Gastrocnemius medialis (tissue), 4 donors: ENCODE results near the gene ARL3. TPM values are rescaled to one million over a fixed set of nuclear protein-coding genes. Genes with fewer than 3 reads are reported as not detected.
"Not testable (repeated sequence)": the region's sequence is repeated elsewhere in the genome, so short reads cannot be mapped to it uniquely, and the experiment has no call there.

ENCODE experiments used
- ATAC-seq, 2 donors: fragments of 150-250 bp; one replicate each; pipeline ENCODE4 v1.9.1; 2016
- DNase-seq, 2 donors: peaks; one replicate each; pipeline ENCODE4 v3.0.0-alpha.2; 2019
- H3K27ac ChIP-seq, 4 donors: fragments of 200-600 bp; sonication (generic); 1 replicate in 1 of 4; 2 replicates in 3 of 4; pipeline ENCODE4 v1.5.1; 2016 to 2018; ENCODE audit warnings: mild to moderate bottlenecking in 2 of 4, moderate library complexity in 1 of 4
- H3K27me3 ChIP-seq, 3 donors: fragments of 200-600 bp; sonication (generic) in 2 of 3; 1 replicate in 1 of 3; 2 replicates in 2 of 3; pipeline versions ENCODE4 v1.5.1 to v1.6.0; 2016 to 2019; ENCODE audit warnings: mild to moderate bottlenecking in 1 of 3, moderate library complexity in 1 of 3
- H3K36me3 ChIP-seq, 2 donors: fragments of 200-600 bp; sonication (generic) in 1 of 2; one replicate each; pipeline ENCODE4 v1.5.1; 2017 to 2018
- H3K4me1 ChIP-seq, 2 donors: fragments of 200-600 bp; sonication (generic) in 1 of 2; one replicate each; pipeline ENCODE4 v1.5.1; 2016 to 2017; ENCODE audit warnings: mild to moderate bottlenecking in 2 of 2
- H3K4me3 ChIP-seq, 4 donors: fragments of 200-600 bp; sonication (generic) in 3 of 4; 1 replicate in 1 of 4; 2 replicates in 3 of 4; pipeline ENCODE4 v1.5.1; 2016 to 2019; ENCODE audit warnings: mild to moderate bottlenecking in 2 of 4
- H3K9me3 ChIP-seq, 3 donors: fragments of 200-600 bp; sonication (generic) in 2 of 3; 1 replicate in 1 of 3; 2 replicates in 2 of 3; pipeline ENCODE4 v1.5.1; 2016 to 2019
- CTCF ChIP-seq, 5 experiments: fragments of 450-650 bp in 3 of 5; fragments of 200-600 bp in 2 of 5; sonication (generic) in 2 of 5; IDR thresholded peaks in 4 of 5; conservative IDR thresholded peaks in 1 of 5; 1 replicate in 4 of 5; 2 replicates in 1 of 5; pipeline ENCODE4 v1.5.1; 2016 to 2019; ENCODE audit warnings: antibody characterized with exemption in 5 of 5, mild to moderate bottlenecking in 3 of 5, moderate library complexity in 3 of 5
- POLR2A ChIP-seq, 2 donors: fragments of 450-650 bp; IDR thresholded peaks; one replicate each; pipeline ENCODE4 v1.6.1; 2017; ENCODE audit warnings: antibody characterized with exemption in 2 of 2, mild to moderate bottlenecking in 2 of 2, moderate library complexity in 2 of 2
- in situ Hi-C, 4 donors: fragments of 200-750 bp; cut with MboI; loops; one replicate each; pipeline versions ENCODE4 v1.15.0 to v1.8.0; 2017; ENCODE audit warnings: low sequenced_read_pairs in 4 of 4
- intact Hi-C: fragments of 100-400 bp; cut with DNase I; formaldehyde crosslinking; loops from one replicate; pipeline ENCODE4 v1.15.1; 2023; ENCODE audit warnings: low total_unique reads
- total RNA-seq, 4 donors: library from RNA; depleted of rRNA; stranded (reverse); fragments of >200 nt; gene quantifications; one replicate each; pipeline versions ENCODE4 v1.1.0 to v1.2.3, GENCODE V29; 2016

The ARL3 gene
- total RNA-seq, 4 donors from 2014 or later = 1.0 to 2.4 (median 1.5) TPM

GRCh38 chr10:102718220-102718619 is 4.0 kb upstream of the ARL3 start:
- in situ Hi-C loops (no loop called here), intact Hi-C loops (loop anchor here (10.0 kb wide), 1 partner anchor 213 kb away; the partner anchor contains the start of genes ACTR1A and SUFU)
- Histone ChIP-seq H3K4me1 (peaks cover 22 to 25% of the 10 kb centered on the region in 2 donors), H3K9me3 (no peaks in the 10 kb centered on the region), H3K27me3 (no peaks in the 10 kb centered on the region), H3K36me3 (no peaks in the 10 kb centered on the region), H3K4me3 (no peak overlapping the region), H3K27ac (peak overlapping the region; percentile 51 to 78 (median 74))
- DNase-seq (peak; percentile 44 to 69), ATAC-seq (peak; percentile 39 to 56)
- TF ChIP-seq POLR2A (IDR thresholded peaks at IDR 0.05) (peak in 1 of 2 donors; percentile 13), CTCF (IDR thresholded peaks at IDR 0.05 in 4 of 5, conservative IDR thresholded peaks at IDR 0.05 in 1 of 5) (no peak)

GRCh38 chr10:102716900-102717565 is 2.8 kb upstream of the ARL3 start:
- H3K27me3 ChIP-seq, H3K9me3 ChIP-seq, H3K4me3 ChIP-seq, DNase-seq, ATAC-seq, H3K36me3 ChIP-seq, in situ Hi-C loops: not testable (repeated sequence)
- Histone ChIP-seq H3K4me1 (peaks cover 26 to 30% of the 10 kb centered on the region in 2 donors), H3K27ac (peak overlapping the region in 3 of 4 donors; percentile 51 to 78 (median 74))
- intact Hi-C loops = loop anchor here (10.0 kb wide), 1 partner anchor 212 kb away; the partner anchor contains the start of genes ACTR1A and SUFU

DNA sequence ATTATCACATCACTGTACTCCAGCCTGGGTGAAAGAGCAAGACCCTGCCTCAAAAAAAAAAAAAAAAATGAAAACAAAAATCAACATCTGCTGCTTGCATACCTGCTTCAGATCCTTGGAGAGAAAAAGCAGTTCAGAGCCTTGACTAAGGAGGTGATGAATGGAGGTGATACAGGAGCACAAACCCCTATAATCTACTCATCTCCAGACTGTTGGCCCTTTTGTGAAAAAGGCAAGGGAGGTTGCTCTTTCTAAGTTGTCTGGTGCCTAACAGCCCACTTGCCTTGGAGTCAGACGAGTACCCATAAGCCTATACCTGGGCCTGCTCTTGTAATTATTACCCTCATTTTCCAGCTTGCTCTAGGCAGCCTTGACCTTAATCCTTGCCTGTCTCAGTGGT is 1.7 kb upstream of the ARL3 start:
- TF ChIP-seq CTCF (IDR thresholded peaks at IDR 0.05 in 4 of 5, conservative IDR thresholded peaks at IDR 0.05 in 1 of 5) = no peak
- TF ChIP-seq POLR2A (IDR thresholded peaks at IDR 0.05) = no peak
- Histone ChIP-seq H3K4me1 (peaks cover 26 to 30% of the 10 kb centered on the region in 2 donors), H3K36me3 (no peaks in the 10 kb centered on the region), H3K9me3 (no peaks in the 10 kb centered on the region), H3K27me3 (no peaks in the 10 kb centered on the region), H3K4me3 (no peak overlapping the region), H3K27ac (peak overlapping the region in 2 of 4 donors; percentile 86)
- ATAC-seq (no peak), DNase-seq (no peak)
- in situ Hi-C loops (no loop called here), intact Hi-C loops (loop anchor here (2.0 to 10.0 kb wide), 2 partner anchors 27 to 211 kb away; partner anchors contain the start of genes ACTR1A, SUFU and WBP1L)

GRCh38 chr10:102714621-102715455 is 641 bp upstream of the ARL3 start, which contains the start of gene SFXN2:
SFXN2 (plus strand) TSS chr10:102714636; CDS start chr10:102726637, 12,001 bp downstream.
- ATAC-seq (peak; percentile 34 to 43), DNase-seq (no peak)
- Histone ChIP-seq H3K27me3 (no peaks in the 10 kb centered on the region), H3K4me3 (peak within 1 kb of the TSS; percentile 74 to 99 (median 91)), H3K27ac (peak within 1 kb of the TSS; percentile 83 to 89 (median 86)), H3K9me3 (no peaks in the 10 kb centered on the region), H3K4me1 (peaks cover 26 to 30% of the 10 kb centered on the region in 2 donors), H3K36me3 (no peaks in the 10 kb centered on the region)
- intact Hi-C loops (loop anchor here (2.0 to 10.0 kb wide), 3 partner anchors 28 to 527 kb away; partner anchors contain the start of genes ACTR1A, SUFU and WBP1L), in situ Hi-C loops (no loop called here)
- TF ChIP-seq POLR2A (IDR thresholded peaks at IDR 0.05) (no peak), CTCF (IDR thresholded peaks at IDR 0.05 in 4 of 5, conservative IDR thresholded peaks at IDR 0.05 in 1 of 5) (no peak)

- intact Hi-C loops (loop anchor here (2.0 to 10.0 kb wide), 4 partner anchors 35 to 529 kb away; partner anchors contain the start of genes ACTR1A and SUFU), in situ Hi-C loops (no loop called here)
- H3K27me3 ChIP-seq = no peaks in the 10 kb centered on the region
- no peak for TF ChIP-seq CTCF (IDR thresholded peaks at IDR 0.05 in 4 of 5, conservative IDR thresholded peaks at IDR 0.05 in 1 of 5)
- no peak for TF ChIP-seq POLR2A (IDR thresholded peaks at IDR 0.05)
- no peaks in the 10 kb centered on the region for H3K9me3 ChIP-seq
- H3K4me1 ChIP-seq = peaks cover 23% of the 10 kb centered on the region in 2 donors
- H3K4me3 ChIP-seq = peak overlapping the region; percentile 74 to 99 (median 91)
- DNase-seq = peak in 1 of 2 donors; percentile 20
- no peaks in the 10 kb centered on the region for H3K36me3 ChIP-seq
- peak; percentile 17 to 27 for ATAC-seq
- peak overlapping the region; percentile 83 to 89 (median 86) for H3K27ac ChIP-seq
Observed at GRCh38 chr10:102713539-102713813, 721 bp downstream of the ARL3 start.
